ENCODE data around the gene PARM1. TPM values are rescaled to one million over a fixed set of nuclear protein-coding genes. Genes with fewer than 3 reads are reported as not detected.

The PARM1 gene
- total RNA-seq, 1 donor from 2014 or later: not detected

DNA sequence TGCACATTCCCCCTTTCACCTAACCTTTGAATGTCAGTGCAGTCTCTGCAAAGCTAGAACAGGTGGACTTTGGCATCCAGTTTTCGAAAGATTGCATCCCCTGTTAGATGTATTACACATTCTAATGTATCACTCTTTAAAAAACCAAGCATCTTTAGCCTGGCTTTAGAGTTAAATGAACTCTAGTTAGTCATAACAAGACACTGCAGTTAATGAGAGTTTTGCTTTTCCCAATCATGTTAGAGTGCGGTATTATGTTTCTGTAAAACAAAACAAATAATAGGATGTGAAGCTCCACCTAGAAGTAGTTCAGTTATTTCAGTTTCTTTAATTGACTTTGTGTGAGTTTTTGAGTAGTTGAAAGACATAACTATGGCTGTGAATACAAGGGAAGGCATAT lies 42.2 kb downstream of the PARM1 start:
- TF ChIP-seq, protein P1, sequence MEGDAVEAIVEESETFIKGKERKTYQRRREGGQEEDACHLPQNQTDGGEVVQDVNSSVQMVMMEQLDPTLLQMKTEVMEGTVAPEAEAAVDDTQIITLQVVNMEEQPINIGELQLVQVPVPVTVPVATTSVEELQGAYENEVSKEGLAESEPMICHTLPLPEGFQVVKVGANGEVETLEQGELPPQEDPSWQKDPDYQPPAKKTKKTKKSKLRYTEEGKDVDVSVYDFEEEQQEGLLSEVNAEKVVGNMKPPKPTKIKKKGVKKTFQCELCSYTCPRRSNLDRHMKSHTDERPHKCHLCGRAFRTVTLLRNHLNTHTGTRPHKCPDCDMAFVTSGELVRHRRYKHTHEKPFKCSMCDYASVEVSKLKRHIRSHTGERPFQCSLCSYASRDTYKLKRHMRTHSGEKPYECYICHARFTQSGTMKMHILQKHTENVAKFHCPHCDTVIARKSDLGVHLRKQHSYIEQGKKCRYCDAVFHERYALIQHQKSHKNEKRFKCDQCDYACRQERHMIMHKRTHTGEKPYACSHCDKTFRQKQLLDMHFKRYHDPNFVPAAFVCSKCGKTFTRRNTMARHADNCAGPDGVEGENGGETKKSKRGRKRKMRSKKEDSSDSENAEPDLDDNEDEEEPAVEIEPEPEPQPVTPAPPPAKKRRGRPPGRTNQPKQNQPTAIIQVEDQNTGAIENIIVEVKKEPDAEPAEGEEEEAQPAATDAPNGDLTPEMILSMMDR (IDR thresholded peaks at IDR 0.05): no peak
- no peak for DNase-seq (ENCODE audit: extremely low spot score, unreplicated experiment)
- H3K4me1 Mint-ChIP-seq (ENCODE audit: unreplicated experiment): no peaks in the 10 kb centered on the region
- H3K9me3 Mint-ChIP-seq (ENCODE audit: unreplicated experiment): peaks cover 27% of the 10 kb centered on the region
- no peak overlapping the region for H3K4me3 Mint-ChIP-seq (ENCODE audit: unreplicated experiment)
- H3K27me3 Mint-ChIP-seq (ENCODE audit: unreplicated experiment): no peaks in the 10 kb centered on the region
- H3K27ac Mint-ChIP-seq (ENCODE audit: unreplicated experiment): no peak overlapping the region
- H3K36me3 Mint-ChIP-seq (ENCODE audit: unreplicated experiment): peaks cover 3% of the 10 kb centered on the region

DNA sequence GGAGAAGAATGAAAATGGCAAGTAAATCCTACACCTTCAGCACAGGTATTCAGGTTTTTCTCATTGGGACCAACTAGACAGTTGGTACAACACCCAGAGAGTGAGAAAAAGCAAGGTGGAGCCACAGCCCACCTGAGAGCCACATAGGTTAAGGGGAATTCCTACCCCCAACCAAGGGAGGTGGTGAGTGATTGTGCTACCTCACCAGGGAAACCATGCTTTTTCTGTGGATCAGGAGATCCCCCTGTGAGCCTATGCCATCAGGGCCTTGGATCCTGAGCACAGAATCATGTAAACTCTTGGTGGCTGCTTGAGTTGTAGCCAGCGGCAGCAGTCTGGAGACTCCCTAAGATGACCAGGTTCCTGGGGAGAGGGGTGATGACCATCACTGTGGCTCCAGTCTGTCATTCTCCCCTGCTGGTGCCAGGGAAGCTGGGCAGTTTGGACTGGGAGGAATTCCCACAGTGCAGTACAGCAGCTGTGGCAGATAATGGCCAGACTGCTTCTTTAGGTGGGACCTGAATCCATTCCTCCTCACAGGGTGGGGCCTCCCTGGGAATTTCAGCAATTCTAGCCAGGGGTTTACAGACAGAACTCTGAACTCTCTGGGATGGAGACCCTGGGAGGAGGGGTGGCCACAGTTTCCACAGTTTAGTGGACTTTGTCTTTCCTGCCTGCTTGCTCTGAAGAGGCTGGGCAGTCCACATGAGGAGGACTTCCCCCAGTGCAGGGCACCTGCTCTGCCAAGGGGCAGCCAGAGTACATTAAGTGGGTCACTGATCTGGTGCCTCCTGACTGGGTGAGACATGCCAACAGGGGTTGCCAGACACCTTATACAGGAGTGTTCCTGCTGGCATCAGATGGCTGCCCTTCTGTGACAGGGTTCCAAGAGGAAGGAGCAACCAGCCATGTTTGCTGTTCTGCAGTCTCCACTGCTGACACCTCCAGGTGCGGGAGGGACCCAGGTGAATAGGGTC lies 43.2 kb downstream of the PARM1 start:
- H3K4me1 Mint-ChIP-seq (ENCODE audit: unreplicated experiment): no peaks in the 10 kb centered on the region
- no peak overlapping the region for H3K27ac Mint-ChIP-seq (ENCODE audit: unreplicated experiment)
- DNase-seq (ENCODE audit: extremely low spot score, unreplicated experiment): no peak
- peaks cover 3% of the 10 kb centered on the region for H3K36me3 Mint-ChIP-seq (ENCODE audit: unreplicated experiment)
- H3K27me3 Mint-ChIP-seq (ENCODE audit: unreplicated experiment): no peaks in the 10 kb centered on the region
- TF ChIP-seq, protein P1 (IDR thresholded peaks at IDR 0.05): no peak
- peaks cover 30% of the 10 kb centered on the region for H3K9me3 Mint-ChIP-seq (ENCODE audit: unreplicated experiment)
- no peak overlapping the region for H3K4me3 Mint-ChIP-seq (ENCODE audit: unreplicated experiment)

DNA sequence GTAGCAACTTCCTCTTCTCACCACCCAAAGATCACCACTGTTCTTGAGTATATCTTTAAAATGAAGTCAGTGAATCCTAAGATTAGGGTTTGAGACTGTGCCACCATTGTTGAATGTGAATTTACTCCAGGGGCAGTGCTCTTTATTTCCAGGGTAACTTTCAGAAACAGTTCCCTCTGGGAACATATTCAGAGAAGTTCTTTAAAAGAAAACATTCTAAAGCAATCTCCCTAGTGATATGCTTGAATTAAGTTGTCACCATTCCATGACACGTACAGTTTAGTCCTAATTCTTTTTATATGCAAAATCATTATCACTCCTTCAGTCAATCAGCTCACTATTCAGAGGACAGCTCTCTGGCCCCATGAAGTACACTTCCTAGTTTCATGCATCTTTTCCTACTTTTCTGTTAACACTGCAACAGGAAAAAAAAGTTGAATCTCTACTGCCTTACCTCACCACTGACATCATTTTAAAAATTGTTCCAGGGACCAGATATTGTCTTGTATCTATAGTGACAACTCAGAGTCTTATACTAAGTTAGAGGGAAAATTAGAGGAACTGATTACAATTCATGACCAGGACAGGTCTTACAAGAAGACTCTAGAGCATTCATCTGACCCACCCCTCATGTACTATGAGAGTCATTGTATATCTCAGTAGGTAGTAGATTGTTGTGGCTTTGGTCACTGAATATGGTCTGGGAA lies 49.8 kb downstream of the PARM1 start:
- no peak overlapping the region for H3K27ac Mint-ChIP-seq (ENCODE audit: unreplicated experiment)
- H3K4me1 Mint-ChIP-seq (ENCODE audit: unreplicated experiment): no peaks in the 10 kb centered on the region
- no peaks in the 10 kb centered on the region for H3K27me3 Mint-ChIP-seq (ENCODE audit: unreplicated experiment)
- H3K9me3 Mint-ChIP-seq (ENCODE audit: unreplicated experiment): peaks cover 18% of the 10 kb centered on the region
- TF ChIP-seq, protein P1 (IDR thresholded peaks at IDR 0.05): no peak
- peaks cover 3% of the 10 kb centered on the region for H3K36me3 Mint-ChIP-seq (ENCODE audit: unreplicated experiment)
- no peak overlapping the region for H3K4me3 Mint-ChIP-seq (ENCODE audit: unreplicated experiment)
- no peak for DNase-seq (ENCODE audit: extremely low spot score, unreplicated experiment)

DNA sequence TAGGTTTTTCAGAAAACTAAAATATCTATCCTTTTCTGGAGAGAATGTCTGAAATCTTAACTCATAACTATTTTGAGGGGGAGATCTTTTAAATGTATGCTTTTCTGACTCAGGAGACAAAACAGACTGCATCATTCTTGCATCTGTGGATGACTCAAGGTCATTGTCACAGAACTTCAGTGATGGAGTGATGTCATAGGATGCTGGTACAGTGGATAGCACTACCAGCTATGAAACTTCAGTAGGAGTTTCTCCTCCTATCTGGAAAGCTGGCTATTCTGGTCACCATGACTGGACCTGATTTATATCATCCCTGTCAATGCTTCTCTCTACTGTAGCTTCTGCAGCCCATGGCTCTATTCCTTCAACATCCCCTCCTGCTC lies 50.3 kb downstream of the PARM1 start:
- DNase-seq (ENCODE audit: extremely low spot score, unreplicated experiment): no peak
- peaks cover 3% of the 10 kb centered on the region for H3K36me3 Mint-ChIP-seq (ENCODE audit: unreplicated experiment)
- no peaks in the 10 kb centered on the region for H3K27me3 Mint-ChIP-seq (ENCODE audit: unreplicated experiment)
- TF ChIP-seq, protein P1 (IDR thresholded peaks at IDR 0.05): no peak
- H3K4me1 Mint-ChIP-seq (ENCODE audit: unreplicated experiment): no peaks in the 10 kb centered on the region
- H3K27ac Mint-ChIP-seq (ENCODE audit: unreplicated experiment): no peak overlapping the region
- peaks cover 18% of the 10 kb centered on the region for H3K9me3 Mint-ChIP-seq (ENCODE audit: unreplicated experiment)
- H3K4me3 Mint-ChIP-seq (ENCODE audit: unreplicated experiment): no peak overlapping the region

All from osteocyte (in vitro differentiated cells).